Naive thymus-derived CD4-positive, alpha-beta T cell (primary cell): ENCODE results near the gene EPHA5. TPM values are rescaled to one million over a fixed set of nuclear protein-coding genes. Genes with fewer than 3 reads are reported as not detected.

Experiments used
- ATAC-seq: fragments of 150-1000 bp; cut with Tn5 transposase; 2 replicates; pipeline ENCODE4 v1.10.0; 2021; ENCODE audit warnings: mild to moderate bottlenecking, moderate library complexity
- CTCF ChIA-PET: fragments of 350-600 bp; sonication (Branson Sonifier 250); formaldehyde crosslinking; loops from one replicate; lab custom pipeline; 2021; ENCODE audit warnings: antibody characterized with exemption; lab: Charles Lee
- POLR2A ChIA-PET: fragments of 350-600 bp; sonication (Branson Sonifier 250); formaldehyde crosslinking; loops from one replicate; lab custom pipeline; 2021; ENCODE audit warnings: antibody characterized with exemption, inconsistent platforms; lab: Charles Lee
- DNase-seq, 9 donors: peaks; one replicate each; pipeline versions ENCODE4 v3.0.0 to v3.0.0-alpha.2; 2020 to 2022; ENCODE audit warnings: mixed read lengths in 1 of 9
- H3K27ac ChIP-seq: one replicate; pipeline ENCODE4 v1.7.0; 2013; ENCODE audit warnings: mild to moderate bottlenecking, low read depth, low read length, moderate library complexity
- H3K27me3 ChIP-seq, 2 donors: one replicate each; pipeline ENCODE4 v1.7.0; 2013; ENCODE audit warnings: low read length in 2 of 2, mild to moderate bottlenecking in 2 of 2, moderate library complexity in 2 of 2; ENCODE audit not compliant: control insufficient read depth in 2 of 2, insufficient read depth in 2 of 2
- H3K36me3 ChIP-seq, 3 experiments: 1 replicate in 2 of 3; 2 replicates in 1 of 3; pipeline ENCODE4 v1.7.0; 2013; ENCODE audit warnings: low read length in 3 of 3, mild to moderate bottlenecking in 3 of 3, moderate library complexity in 1 of 3; ENCODE audit not compliant: insufficient read depth in 3 of 3, control insufficient read depth in 2 of 3
- H3K4me1 ChIP-seq, 2 donors: one replicate each; pipeline ENCODE4 v1.7.0; 2013; ENCODE audit warnings: low read length in 2 of 2, mild to moderate bottlenecking in 2 of 2, moderate library complexity in 1 of 2; ENCODE audit not compliant: control insufficient read depth in 2 of 2, insufficient read depth in 2 of 2
- H3K4me3 ChIP-seq: 2 replicates; pipeline ENCODE4 v1.7.0; 2013; ENCODE audit warnings: mild to moderate bottlenecking, low read length
- H3K9me3 ChIP-seq, 3 experiments: 1 replicate in 2 of 3; 2 replicates in 1 of 3; pipeline ENCODE4 v1.7.0; 2013; ENCODE audit warnings: low read length in 3 of 3; ENCODE audit not compliant: control insufficient read depth in 2 of 3
- H3K27ac Mint-ChIP-seq, 9 donors: one replicate each; pipeline ENCODE4 v1.8.0; 2020 to 2022; ENCODE audit warnings: mixed read lengths in 9 of 9, mild to moderate bottlenecking in 8 of 9, moderate library complexity in 5 of 9, inconsistent platforms in 2 of 9
- H3K27me3 Mint-ChIP-seq, 5 donors: one replicate each; pipeline ENCODE4 v1.8.0; 2021 to 2022; ENCODE audit warnings: mixed read lengths in 5 of 5, mild to moderate bottlenecking in 1 of 5
- H3K36me3 Mint-ChIP-seq, 5 donors: one replicate each; pipeline ENCODE4 v1.8.0; 2020 to 2022; ENCODE audit warnings: mixed read lengths in 5 of 5, mild to moderate bottlenecking in 3 of 5, inconsistent platforms in 1 of 5
- H3K4me1 Mint-ChIP-seq, 7 donors: one replicate each; pipeline ENCODE4 v1.8.0; 2020 to 2022; ENCODE audit warnings: mixed read lengths in 7 of 7, mild to moderate bottlenecking in 3 of 7, inconsistent platforms in 1 of 7
- H3K4me3 Mint-ChIP-seq, 10 donors: one replicate each; pipeline ENCODE4 v1.8.0; 2020 to 2022; ENCODE audit warnings: mild to moderate bottlenecking in 10 of 10, mixed read lengths in 10 of 10, moderate library complexity in 6 of 10, inconsistent platforms in 2 of 10
- H3K9me3 Mint-ChIP-seq, 11 donors: one replicate each; pipeline ENCODE4 v1.8.0; 2020 to 2022; ENCODE audit warnings: mixed read lengths in 11 of 11, mild to moderate bottlenecking in 4 of 11, inconsistent platforms in 1 of 11, moderate library complexity in 1 of 11
- intact Hi-C, 2 donors: fragments of 100-400 bp; cut with micrococcal nuclease; formaldehyde crosslinking; loops; one replicate each; pipeline ENCODE4 v1.15.1; 2023
- polyA plus RNA-seq, 2 donors: library from polyadenylated mRNA; unstranded; fragments of 300-500 nt; fragmentation: Illumina TruSeq; gene quantifications; one replicate each; pipeline ENCODE4 v1.2.3, GENCODE V29; 2021
- total RNA-seq, 6 experiments: library from RNA in 5 of 6; stranded (reverse) in 5 of 6; gene quantifications; 1 replicate in 5 of 6; 2 replicates in 1 of 6; pipeline ENCODE4 v1.2.3 and lab custom pipeline; 2021 to 2026

EPHA5 gene
- total and polyA plus RNA-seq, 7 experiments from 2014 or later = not detected

DNA sequence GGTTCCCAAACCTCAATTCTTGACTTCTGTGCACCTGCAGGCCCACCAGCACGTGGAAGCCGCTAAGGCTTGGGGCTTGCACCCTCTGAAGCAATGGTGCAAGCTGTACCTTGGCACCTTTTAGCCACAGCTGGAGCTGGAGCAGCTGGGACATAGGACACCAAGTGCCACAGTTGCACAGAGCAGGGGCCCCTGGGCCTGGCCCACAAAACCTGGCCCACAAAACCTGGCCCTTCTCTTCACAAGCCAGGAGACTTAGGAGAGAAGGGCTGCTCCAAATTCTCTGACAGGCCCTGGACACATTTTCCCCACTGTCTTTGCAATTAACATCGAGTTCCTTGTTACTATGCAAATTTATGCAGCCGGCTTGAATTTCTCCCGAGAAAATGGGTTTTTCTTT lies 197.8 kb downstream of the EPHA5 start:
- no peaks in the 10 kb centered on the region for H3K36me3 ChIP-seq
- H3K4me1 Mint-ChIP-seq = no peaks in the 10 kb centered on the region
- no peak overlapping the region for H3K4me3 ChIP-seq
- H3K27me3 ChIP-seq = no peaks in the 10 kb centered on the region
- ATAC-seq (no peak), DNase-seq (no peak)
- ChIA-PET CTCF (no interaction called here), POLR2A (no interaction called here)
- H3K4me3 Mint-ChIP-seq = no peak overlapping the region
- no peak overlapping the region for H3K27ac ChIP-seq
- H3K36me3 Mint-ChIP-seq = no peaks in the 10 kb centered on the region
- no peaks in the 10 kb centered on the region for H3K27me3 Mint-ChIP-seq
- peaks cover 0 to 10% (median 0%) of the 10 kb centered on the region in 3 experiments for H3K9me3 ChIP-seq
- no peaks in the 10 kb centered on the region for H3K4me1 ChIP-seq
- intact Hi-C loops = no loop called here
- no peak overlapping the region for H3K27ac Mint-ChIP-seq
- peaks cover 0 to 20% (median 2%) of the 10 kb centered on the region in 11 donors for H3K9me3 Mint-ChIP-seq

DNA sequence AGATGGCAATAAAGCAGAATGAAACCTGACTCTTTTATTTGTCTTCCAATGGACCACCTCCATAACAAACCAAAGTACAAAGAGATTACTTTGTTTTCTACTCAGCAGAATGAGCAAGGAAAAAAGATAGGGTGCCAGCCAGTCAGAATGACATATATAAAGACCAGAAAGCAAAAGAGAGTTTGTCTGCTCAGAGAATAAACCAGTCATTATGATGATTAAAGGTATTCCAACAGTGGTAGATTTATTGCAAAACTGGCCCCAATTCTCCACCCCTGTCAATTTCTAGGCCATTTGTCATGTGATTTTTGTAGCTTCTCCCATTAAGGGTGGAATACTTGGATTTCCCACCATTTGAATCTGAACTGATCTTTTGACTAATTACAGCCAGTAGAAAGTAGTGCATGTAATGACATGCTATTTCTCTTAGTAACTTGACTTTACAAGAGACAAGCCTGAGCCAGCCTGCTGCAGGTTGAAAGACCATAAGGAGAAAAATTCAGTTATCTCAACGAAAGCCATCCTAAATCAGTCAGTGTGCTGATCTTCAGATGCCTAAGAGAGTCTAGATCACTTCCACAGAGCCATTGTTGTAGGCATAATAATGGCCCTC lies 203.1 kb downstream of the EPHA5 start:
- H3K27me3 Mint-ChIP-seq = no peaks in the 10 kb centered on the region
- H3K27ac ChIP-seq = no peak overlapping the region
- H3K36me3 ChIP-seq = no peaks in the 10 kb centered on the region
- no peaks in the 10 kb centered on the region for H3K4me1 Mint-ChIP-seq
- no peak overlapping the region for H3K4me3 ChIP-seq
- POLR2A ChIA-PET = no interaction called here
- H3K4me1 ChIP-seq = no peaks in the 10 kb centered on the region
- no peaks in the 10 kb centered on the region for H3K36me3 Mint-ChIP-seq
- no peak for DNase-seq
- no peaks in the 10 kb centered on the region for H3K27me3 ChIP-seq
- intact Hi-C loops = no loop called here
- H3K27ac Mint-ChIP-seq = no peak overlapping the region
- ATAC-seq = no peak
- H3K9me3 Mint-ChIP-seq = peaks cover 0 to 21% (median 1%) of the 10 kb centered on the region in 11 donors
- peaks cover 0 to 7% (median 0%) of the 10 kb centered on the region in 3 experiments for H3K9me3 ChIP-seq
- CTCF ChIA-PET = no interaction called here
- H3K4me3 Mint-ChIP-seq = no peak overlapping the region

GRCh38 chr4:65461781-65462180 lies 208.5 kb downstream of the EPHA5 start:
- Mint-ChIP-seq H3K4me3 (no peak overlapping the region), H3K4me1 (no peaks in the 10 kb centered on the region), H3K9me3 (peaks cover 0 to 16% (median 0%) of the 10 kb centered on the region in 11 donors), H3K27me3 (no peaks in the 10 kb centered on the region), H3K27ac (no peak overlapping the region), H3K36me3 (no peaks in the 10 kb centered on the region)
- H3K36me3 ChIP-seq = no peaks in the 10 kb centered on the region
- no peaks in the 10 kb centered on the region for H3K9me3 ChIP-seq
- ChIA-PET CTCF (no interaction called here), POLR2A (no interaction called here)
- H3K4me1 ChIP-seq = no peaks in the 10 kb centered on the region
- intact Hi-C loops = no loop called here
- DNase-seq = no peak
- no peaks in the 10 kb centered on the region for H3K27me3 ChIP-seq
- no peak overlapping the region for H3K27ac ChIP-seq
- H3K4me3 ChIP-seq = no peak overlapping the region
- no peak for ATAC-seq

GRCh38 chr4:65457011-65457410 lies 213.3 kb downstream of the EPHA5 start:
- intact Hi-C loops = no loop called here

DNA sequence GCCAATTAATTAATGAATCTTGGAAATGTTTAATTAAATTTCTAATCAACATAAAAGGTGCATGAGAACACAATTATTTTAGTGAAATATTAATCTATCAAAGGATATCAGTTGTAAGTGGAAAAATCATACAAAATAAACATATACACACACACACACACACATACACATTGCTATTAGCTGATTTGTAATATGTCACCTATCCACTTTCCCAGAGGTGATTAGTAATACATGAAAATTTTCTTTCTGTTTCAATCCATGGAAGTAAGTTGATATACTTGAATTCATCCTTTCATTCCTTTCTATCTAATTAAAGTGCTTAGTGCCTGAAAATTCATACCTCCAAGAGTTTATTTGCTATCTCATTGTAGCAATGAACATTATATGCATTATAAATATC lies 213.7 kb downstream of the EPHA5 start:
- POLR2A ChIA-PET = no interaction called here
- H3K4me1 Mint-ChIP-seq = no peaks in the 10 kb centered on the region
- H3K27ac Mint-ChIP-seq = no peak overlapping the region
- H3K4me3 Mint-ChIP-seq = no peak overlapping the region
- peaks cover 0 to 4% (median 0%) of the 10 kb centered on the region in 11 donors for H3K9me3 Mint-ChIP-seq
- no peaks in the 10 kb centered on the region for H3K27me3 Mint-ChIP-seq
- Histone ChIP-seq H3K4me3 (no peak overlapping the region), H3K9me3 (no peaks in the 10 kb centered on the region), H3K36me3 (no peaks in the 10 kb centered on the region), H3K27me3 (no peaks in the 10 kb centered on the region), H3K27ac (no peak overlapping the region), H3K4me1 (no peaks in the 10 kb centered on the region)
- no peaks in the 10 kb centered on the region for H3K36me3 Mint-ChIP-seq
- ATAC-seq (no peak), DNase-seq (no peak)
- CTCF ChIA-PET = no interaction called here
- intact Hi-C loops = no loop called here

More at GRCh38 chr4:65457011-65457410, 213.3 kb downstream of the EPHA5 start:
- DNase-seq (no peak), ATAC-seq (no peak)
- Mint-ChIP-seq H3K9me3 (peaks cover 0 to 4% (median 0%) of the 10 kb centered on the region in 11 donors), H3K27ac (no peak overlapping the region), H3K4me3 (no peak overlapping the region), H3K4me1 (no peaks in the 10 kb centered on the region), H3K27me3 (no peaks in the 10 kb centered on the region), H3K36me3 (no peaks in the 10 kb centered on the region)
- no peaks in the 10 kb centered on the region for H3K9me3 ChIP-seq
- ChIA-PET CTCF (no interaction called here), POLR2A (interaction anchor here (0.7 kb wide), 1 partner anchor 154 kb away, joined by 3 read pairs; no protein-coding TSS in a partner anchor)
- no peak overlapping the region for H3K4me3 ChIP-seq
- no peaks in the 10 kb centered on the region for H3K4me1 ChIP-seq
- H3K36me3 ChIP-seq = no peaks in the 10 kb centered on the region
- no peaks in the 10 kb centered on the region for H3K27me3 ChIP-seq
- H3K27ac ChIP-seq = no peak overlapping the region

DNA sequence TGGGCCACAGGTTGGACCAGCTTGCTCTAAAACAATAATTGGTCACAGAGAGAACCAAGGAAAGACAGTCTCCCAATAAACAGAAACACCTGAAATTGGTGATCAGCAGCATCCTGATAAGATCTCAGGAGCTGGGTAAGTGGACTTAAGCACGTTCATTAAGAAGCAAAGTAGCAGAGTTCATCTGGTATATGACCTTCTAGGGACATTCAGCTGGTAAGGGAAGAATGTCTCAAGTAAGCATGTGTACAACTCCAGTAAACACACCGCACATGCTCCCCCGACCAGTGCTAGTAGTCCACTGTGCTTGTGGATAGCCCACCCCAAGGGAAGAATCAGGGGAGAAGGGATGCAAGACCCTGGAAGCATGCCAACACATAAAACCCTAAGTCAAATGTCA lies 216.9 kb downstream of the EPHA5 start:
- Mint-ChIP-seq H3K27ac (no peak overlapping the region), H3K36me3 (no peaks in the 10 kb centered on the region), H3K27me3 (no peaks in the 10 kb centered on the region), H3K4me1 (no peaks in the 10 kb centered on the region), H3K4me3 (no peak overlapping the region), H3K9me3 (peaks cover 0 to 3% (median 0%) of the 10 kb centered on the region in 11 donors)
- no peaks in the 10 kb centered on the region for H3K27me3 ChIP-seq
- ATAC-seq (no peak), DNase-seq (no peak)
- intact Hi-C loops = no loop called here
- ChIA-PET POLR2A (no interaction called here), CTCF (no interaction called here)
- no peaks in the 10 kb centered on the region for H3K36me3 ChIP-seq
- no peak overlapping the region for H3K4me3 ChIP-seq
- H3K9me3 ChIP-seq = no peaks in the 10 kb centered on the region
- no peaks in the 10 kb centered on the region for H3K4me1 ChIP-seq
- no peak overlapping the region for H3K27ac ChIP-seq

GRCh38 chr4:65450899-65451298 lies 219.4 kb downstream of the EPHA5 start:
- Mint-ChIP-seq H3K9me3 (peaks cover 0 to 5% (median 0%) of the 10 kb centered on the region in 11 donors), H3K27me3 (no peaks in the 10 kb centered on the region), H3K4me1 (no peaks in the 10 kb centered on the region), H3K4me3 (no peak overlapping the region), H3K36me3 (no peaks in the 10 kb centered on the region), H3K27ac (no peak overlapping the region)
- H3K4me1 ChIP-seq = no peaks in the 10 kb centered on the region
- intact Hi-C loops = no loop called here
- CTCF ChIA-PET = no interaction called here
- H3K27ac ChIP-seq = no peak overlapping the region
- DNase-seq (no peak), ATAC-seq (no peak)
- H3K27me3 ChIP-seq = no peaks in the 10 kb centered on the region
- no peaks in the 10 kb centered on the region for H3K9me3 ChIP-seq
- no peaks in the 10 kb centered on the region for H3K36me3 ChIP-seq
- POLR2A ChIA-PET = no interaction called here
- no peak overlapping the region for H3K4me3 ChIP-seq
